Measurements from ENCODE around the gene PCAT6. TPM values are rescaled to one million over a fixed set of nuclear protein-coding genes. Genes with fewer than 3 reads are reported as not detected.
"Not testable (repeated sequence)": the region's sequence is repeated elsewhere in the genome, so short reads cannot be mapped to it uniquely, and the experiment has no call there.

PCAT6 gene
- total RNA-seq (under 1 TPM in 1 of 2 experiments, not detected in 1; 0.71 TPM), polyA plus RNA-seq (1 to 10 TPM in 1 of 3 donors, not detected in 2; 1.2 TPM), total RNA-seq (0 to 0.29 (median 0.11) reads per million in 6 experiments)

- DNase-seq (peak; percentile 71 to 91 (median 84)), ATAC-seq (peak; percentile 66 to 71)
- peaks cover 26 to 48% (median 37%) of the 10 kb centered on the region in 4 donors for H3K4me1 Mint-ChIP-seq
- no peaks in the 10 kb centered on the region for H3K9me3 Mint-ChIP-seq
- POLR2A ChIA-PET: interaction anchor here (1.0 to 2.1 kb wide), 4 partner anchors 30 to 196 kb away, joined by 3 to 8 read pairs (median 4); partner anchors contain the start of genes KLHL12, RABIF and TMEM183A
- H3K36me3 Mint-ChIP-seq: no peaks in the 10 kb centered on the region
- peak within 1 kb of the TSS; percentile 62 to 95 (median 91) for H3K27ac Mint-ChIP-seq
- H3K4me3 Mint-ChIP-seq: peak within 1 kb of the TSS; percentile 86 to 97 (median 92)
- peaks cover 0 to 2% (median 0%) of the 10 kb centered on the region in 5 donors for H3K27me3 Mint-ChIP-seq
These were observed at the start of gene PCAT6 for GRCh38 chr1:202810615-202811295. Gene PCAT6 (plus strand): TSS chr1:202810954.

- Mint-ChIP-seq H3K27me3 (no peaks in the 10 kb centered on the region), H3K4me1 (peaks cover 0 to 2% (median under 1%) of the 10 kb centered on the region in 4 donors), H3K4me3 (no peak overlapping the region), H3K9me3 (no peaks in the 10 kb centered on the region), H3K27ac (peak overlapping the region in 2 of 10 donors; percentile 4 to 61), H3K36me3 (peaks cover 0 to 85% (median 8%) of the 10 kb centered on the region in 3 donors)
- POLR2A ChIA-PET: no interaction called here
- no peak for DNase-seq
- no peak for ATAC-seq
These were observed 48.7 kb upstream of the PCAT6 start for GRCh38 chr1:202762019-202762418.

GRCh38 chr1:202765721-202766120 lies 45.0 kb upstream of the PCAT6 start:
- POLR2A ChIA-PET: no interaction called here
- H3K27ac Mint-ChIP-seq: no peak overlapping the region
- ATAC-seq: no peak
- H3K4me1 Mint-ChIP-seq: peaks cover 0 to 2% (median under 1%) of the 10 kb centered on the region in 4 donors
- peaks cover 0 to 73% (median 7%) of the 10 kb centered on the region in 3 donors for H3K36me3 Mint-ChIP-seq
- no peak for DNase-seq
- no peaks in the 10 kb centered on the region for H3K27me3 Mint-ChIP-seq
- H3K4me3 Mint-ChIP-seq: no peak overlapping the region
- H3K9me3 Mint-ChIP-seq: no peaks in the 10 kb centered on the region

GRCh38 chr1:202770135-202770534 lies 40.6 kb upstream of the PCAT6 start:
- ATAC-seq (no peak), DNase-seq (no peak)
- H3K27ac Mint-ChIP-seq: no peak overlapping the region
- H3K4me3 Mint-ChIP-seq: no peak overlapping the region
- no peaks in the 10 kb centered on the region for H3K9me3 Mint-ChIP-seq
- POLR2A ChIA-PET: no interaction called here
- H3K27me3 Mint-ChIP-seq: no peaks in the 10 kb centered on the region
- H3K36me3 Mint-ChIP-seq: peaks cover 0 to 75% (median 12%) of the 10 kb centered on the region in 3 donors
- no peaks in the 10 kb centered on the region for H3K4me1 Mint-ChIP-seq

GRCh38 chr1:202781180-202781579 lies 29.6 kb upstream of the PCAT6 start:
- H3K27ac Mint-ChIP-seq: peak overlapping the region in 4 of 10 donors; percentile 4 to 65 (median 27)
- no peaks in the 10 kb centered on the region for H3K27me3 Mint-ChIP-seq
- peaks cover 5 to 38% (median 32%) of the 10 kb centered on the region in 4 donors for H3K4me1 Mint-ChIP-seq
- DNase-seq (no peak), ATAC-seq (no peak)
- no peak overlapping the region for H3K4me3 Mint-ChIP-seq
- no peaks in the 10 kb centered on the region for H3K9me3 Mint-ChIP-seq
- POLR2A ChIA-PET: interaction anchor here (1.0 kb wide), 1 partner anchor 29 kb away, joined by 3 read pairs; the partner anchor contains the start of gene PCAT6
- H3K36me3 Mint-ChIP-seq: peaks cover 0 to 10% (median 0%) of the 10 kb centered on the region in 3 donors

GRCh38 chr1:202786804-202787203 lies 23.9 kb upstream of the PCAT6 start:
- Mint-ChIP-seq H3K36me3 (peaks cover 0 to 3% (median 0%) of the 10 kb centered on the region in 3 donors), H3K27me3 (no peaks in the 10 kb centered on the region), H3K4me1 (peaks cover 11 to 53% (median 41%) of the 10 kb centered on the region in 4 donors), H3K27ac (peak overlapping the region in 3 of 10 donors; percentile 14 to 56 (median 47)), H3K4me3 (no peak overlapping the region), H3K9me3 (no peaks in the 10 kb centered on the region)
- POLR2A ChIA-PET: interaction anchor here (0.5 kb wide), 1 partner anchor 65 kb away, joined by 4 read pairs; no protein-coding TSS in a partner anchor
- no peak for DNase-seq
- ATAC-seq: no peak

- peaks cover 12 to 47% (median 35%) of the 10 kb centered on the region in 4 donors for H3K4me1 Mint-ChIP-seq
- peak overlapping the region in 2 of 10 donors; percentile 16 to 68 for H3K27ac Mint-ChIP-seq
These were observed 22.0 kb upstream of the PCAT6 start for GRCh38 chr1:202788800-202789199.

GRCh38 chr1:202791077-202791747 lies 19.5 kb upstream of the PCAT6 start:
- peaks cover 0 to 3% (median 0%) of the 10 kb centered on the region in 3 donors for H3K36me3 Mint-ChIP-seq
- POLR2A ChIA-PET: no interaction called here

More at GRCh38 chr1:202788800-202789199, 22.0 kb upstream of the PCAT6 start:
- no peak overlapping the region for H3K4me3 Mint-ChIP-seq
- no peaks in the 10 kb centered on the region for H3K27me3 Mint-ChIP-seq
- ATAC-seq (no peak), DNase-seq (no peak)
- POLR2A ChIA-PET: no interaction called here
- peaks cover 0 to 3% (median 0%) of the 10 kb centered on the region in 3 donors for H3K36me3 Mint-ChIP-seq
- no peaks in the 10 kb centered on the region for H3K9me3 Mint-ChIP-seq

GRCh38 chr1:202794051-202794740 lies 16.6 kb upstream of the PCAT6 start:
- peaks cover 14 to 48% (median 37%) of the 10 kb centered on the region in 4 donors for H3K4me1 Mint-ChIP-seq
- H3K27ac Mint-ChIP-seq: no peak overlapping the region

More at GRCh38 chr1:202791077-202791747, 19.5 kb upstream of the PCAT6 start:
- H3K9me3 Mint-ChIP-seq: no peaks in the 10 kb centered on the region
- no peak overlapping the region for H3K4me3 Mint-ChIP-seq
- DNase-seq (no peak), ATAC-seq (no peak)
- H3K27me3 Mint-ChIP-seq: no peaks in the 10 kb centered on the region
- H3K4me1 Mint-ChIP-seq: peaks cover 11 to 41% (median 35%) of the 10 kb centered on the region in 4 donors
- peak overlapping the region in 5 of 10 donors; percentile 15 to 79 (median 49) for H3K27ac Mint-ChIP-seq

GRCh38 chr1:202794931-202795330 lies 15.8 kb upstream of the PCAT6 start:
- H3K27ac Mint-ChIP-seq, H3K4me3 Mint-ChIP-seq, POLR2A ChIA-PET: not testable (repeated sequence)

More at GRCh38 chr1:202794051-202794740, 16.6 kb upstream of the PCAT6 start:
- H3K36me3 Mint-ChIP-seq: peaks cover 0 to 3% (median 0%) of the 10 kb centered on the region in 3 donors
- POLR2A ChIA-PET: no interaction called here
- no peaks in the 10 kb centered on the region for H3K9me3 Mint-ChIP-seq
- ATAC-seq (no peak), DNase-seq (no peak)
- H3K4me3 Mint-ChIP-seq: no peak overlapping the region
- H3K27me3 Mint-ChIP-seq: no peaks in the 10 kb centered on the region

GRCh38 chr1:202796670-202797069 lies 14.1 kb upstream of the PCAT6 start:
- Mint-ChIP-seq H3K4me3 (no peak overlapping the region), H3K27me3 (no peaks in the 10 kb centered on the region), H3K9me3 (no peaks in the 10 kb centered on the region), H3K36me3 (peaks cover 0 to 8% (median 2%) of the 10 kb centered on the region in 3 donors), H3K27ac (peak overlapping the region in 1 of 10 donors; percentile 4), H3K4me1 (peaks cover 16 to 45% (median 37%) of the 10 kb centered on the region in 4 donors)
- POLR2A ChIA-PET: interaction anchor here (0.6 kb wide), 1 partner anchor 13 kb away, joined by 5 read pairs; no protein-coding TSS in a partner anchor
- ATAC-seq: no peak
- DNase-seq: no peak

More at GRCh38 chr1:202794931-202795330, 15.8 kb upstream of the PCAT6 start:
- peaks cover 12 to 43% (median 35%) of the 10 kb centered on the region in 4 donors for H3K4me1 Mint-ChIP-seq
- DNase-seq, H3K9me3 Mint-ChIP-seq, ATAC-seq, H3K27me3 Mint-ChIP-seq, H3K36me3 Mint-ChIP-seq: not testable (repeated sequence)

- Mint-ChIP-seq H3K4me1 (peaks cover 11 to 56% (median 39%) of the 10 kb centered on the region in 4 donors), H3K27me3 (no peaks in the 10 kb centered on the region), H3K9me3 (no peaks in the 10 kb centered on the region), H3K27ac (peak overlapping the region in 1 of 10 donors; percentile 70), H3K36me3 (peaks cover 0 to 8% (median 2%) of the 10 kb centered on the region in 3 donors), H3K4me3 (no peak overlapping the region)
- DNase-seq (no peak), ATAC-seq (no peak)
- POLR2A ChIA-PET: interaction anchor here (1.0 to 1.1 kb wide), 2 partner anchors 10 to 14 kb away, joined by 3 read pairs; no protein-coding TSS in a partner anchor
These were observed 12.5 kb upstream of the PCAT6 start for GRCh38 chr1:202798260-202798659.

All from naive thymus-derived CD8-positive, alpha-beta T cell (primary cell).